NOMO-1 treated with dmso at 0.1 percent for 144 hours (cell line): ENCODE data around the gene PLCG1.

Source experiments
- DNase-seq: peaks from one replicate; lab custom pipeline; 2025; ENCODE audit not compliant: unreplicated experiment; lab: John Stamatoyannopoulos, UW

PLCG1 gene

GRCh38 chr20:41142245-41142644 is 4.9 kb downstream of the PLCG1 start:
- DNase-seq = no peak

GRCh38 chr20:41142919-41143318 is 5.6 kb downstream of the PLCG1 start:
- no peak for DNase-seq

GRCh38 chr20:41143354-41143753 is 6.0 kb downstream of the PLCG1 start:
- DNase-seq = no peak

GRCh38 chr20:41145317-41145716 is 8.0 kb downstream of the PLCG1 start:
- DNase-seq = no peak

GRCh38 chr20:41145821-41146620 is 8.7 kb downstream of the PLCG1 start:
- no peak for DNase-seq

- DNase-seq = no peak
Measured at GRCh38 chr20:41147767-41148191, 10.4 kb downstream of the PLCG1 start.

- no peak for DNase-seq
Measured at GRCh38 chr20:41148942-41149341, 11.6 kb downstream of the PLCG1 start.

- DNase-seq = no peak
Measured at GRCh38 chr20:41150664-41151063, 13.3 kb downstream of the PLCG1 start.

GRCh38 chr20:41151134-41151869 is 14.0 kb downstream of the PLCG1 start:
- DNase-seq = no peak

- DNase-seq = no peak
Measured at GRCh38 chr20:41152108-41152757, 14.9 kb downstream of the PLCG1 start.

GRCh38 chr20:41154436-41155176 is 17.3 kb downstream of the PLCG1 start:
- DNase-seq = no peak

GRCh38 chr20:41155261-41155660 is 17.9 kb downstream of the PLCG1 start:
- no peak for DNase-seq

- no peak for DNase-seq
Measured at GRCh38 chr20:41158082-41158625, 20.8 kb downstream of the PLCG1 start.

- DNase-seq = no peak
Measured at GRCh38 chr20:41159547-41159946, 22.2 kb downstream of the PLCG1 start.

GRCh38 chr20:41160686-41161085 is 23.3 kb downstream of the PLCG1 start:
- no peak for DNase-seq

GRCh38 chr20:41161886-41162285 is 24.5 kb downstream of the PLCG1 start:
- DNase-seq = no peak

- no peak for DNase-seq
Measured at GRCh38 chr20:41162396-41162795, 25.1 kb downstream of the PLCG1 start.

GRCh38 chr20:41163821-41164220 is 26.5 kb downstream of the PLCG1 start:
- no peak for DNase-seq

- DNase-seq = no peak
Measured at GRCh38 chr20:41165001-41165882, 27.9 kb downstream of the PLCG1 start.
